Endometrium (tissue), 2 donors: ENCODE measurements around the gene ETS2.

Experiments
- FAIRE-seq: peaks from 2 replicates; lab custom pipeline; 2012; peaks lifted over from hg19 to GRCh38; lab: Jason Lieb, UNC
- donor health status: control.
- donor health status: control.

Gene ETS2

GRCh38 chr21:38777531-38777930 lies 28.2 kb upstream of the ETS2 start:
- FAIRE-seq: no peak

- no peak for FAIRE-seq
These were observed 24.9 kb upstream of the ETS2 start for GRCh38 chr21:38780879-38781278.

- FAIRE-seq: no peak
These were observed 21.1 kb upstream of the ETS2 start for GRCh38 chr21:38784458-38785266.

GRCh38 chr21:38785483-38785882 lies 20.2 kb upstream of the ETS2 start:
- FAIRE-seq: no peak

GRCh38 chr21:38787016-38787415 lies 18.7 kb upstream of the ETS2 start:
- FAIRE-seq: no peak

GRCh38 chr21:38787461-38788274 lies 18.1 kb upstream of the ETS2 start:
- FAIRE-seq: no peak

GRCh38 chr21:38788275-38788905 lies 17.3 kb upstream of the ETS2 start:
- FAIRE-seq: no peak

GRCh38 chr21:38789275-38789674 lies 16.5 kb upstream of the ETS2 start:
- FAIRE-seq: no peak

- FAIRE-seq: no peak
These were observed 15.7 kb upstream of the ETS2 start for GRCh38 chr21:38790059-38790458.

GRCh38 chr21:38790961-38791360 lies 14.8 kb upstream of the ETS2 start:
- no peak for FAIRE-seq

GRCh38 chr21:38792676-38793459 lies 12.9 kb upstream of the ETS2 start:
- no peak for FAIRE-seq

- FAIRE-seq: no peak
These were observed 11.6 kb upstream of the ETS2 start for GRCh38 chr21:38793926-38794713.

- FAIRE-seq: no peak
These were observed 10.8 kb upstream of the ETS2 start for GRCh38 chr21:38794978-38795377.

GRCh38 chr21:38795475-38795874 lies 10.3 kb upstream of the ETS2 start:
- FAIRE-seq: no peak

GRCh38 chr21:38796424-38796823 lies 9.3 kb upstream of the ETS2 start:
- FAIRE-seq: no peak

- FAIRE-seq: no peak
These were observed 8.3 kb upstream of the ETS2 start for GRCh38 chr21:38797470-38797869.

GRCh38 chr21:38798081-38798480 lies 7.6 kb upstream of the ETS2 start:
- FAIRE-seq: no peak

GRCh38 chr21:38798481-38798882 lies 7.2 kb upstream of the ETS2 start:
- no peak for FAIRE-seq

- no peak for FAIRE-seq
These were observed 5.5 kb upstream of the ETS2 start for GRCh38 chr21:38800046-38800758.

GRCh38 chr21:38800924-38801744 lies 4.6 kb upstream of the ETS2 start:
- FAIRE-seq: no peak
